GM21360 (cell line): ENCODE results near the gene NUSAP1.
"Not testable (repeated sequence)": the region's sequence is repeated elsewhere in the genome, so short reads cannot be mapped to it uniquely, and the experiment has no call there.

Experiments used
- ATAC-seq: cut with Tn5 transposase; IDR thresholded peaks from one replicate; pipeline ENCODE4 v1.9.1; 2021; ENCODE audit warnings: mild to moderate bottlenecking, moderate library complexity; ENCODE audit not compliant: unreplicated experiment

Gene NUSAP1

GRCh38 chr15:41332194-41333025 is at the start of gene NUSAP1, which contains the start of gene OIP5:
NUSAP1 (plus strand) TSS chr15:41332881; CDS start chr15:41332958, 77 bp downstream.
OIP5 (minus strand) TSS chr15:41332591; CDS start chr15:41332561, 30 bp downstream.
- ATAC-seq = peak; percentile 86

DNA sequence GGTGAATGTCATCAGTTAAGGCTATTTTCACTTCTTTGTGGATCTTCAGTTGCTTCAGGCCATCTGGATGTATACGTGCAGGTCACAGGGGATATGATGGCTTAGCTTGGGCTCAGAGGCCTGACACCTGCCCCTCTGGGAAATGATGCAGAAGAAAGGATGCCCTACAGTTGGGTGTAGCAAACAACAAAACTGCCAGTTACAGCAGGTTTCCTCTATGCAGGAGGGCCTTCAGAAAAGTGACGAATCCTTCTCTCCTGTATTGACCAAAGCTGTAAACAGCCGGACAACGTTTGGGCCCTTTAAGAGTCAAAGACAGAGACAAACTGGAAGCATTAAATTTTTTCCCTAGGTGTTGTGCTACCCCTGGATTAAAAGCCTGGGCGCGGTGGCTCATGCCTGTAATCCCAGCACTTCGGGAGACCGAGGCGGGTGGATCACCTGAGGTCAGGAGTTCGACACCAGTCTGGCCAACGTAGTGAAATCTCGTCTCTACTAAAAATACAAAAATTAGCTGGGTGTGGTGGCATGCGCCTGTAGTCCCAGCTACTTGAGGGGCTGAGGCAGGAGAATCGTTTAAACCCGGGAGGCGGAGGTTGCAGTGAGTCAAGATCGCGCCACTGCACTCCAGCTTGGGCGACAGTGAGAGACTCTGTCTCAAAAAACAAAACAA is 49.6 kb upstream of the NUSAP1 start:
- ATAC-seq = not testable (repeated sequence)

GRCh38 chr15:41283653-41284426 is 48.8 kb upstream of the NUSAP1 start:
- peak; percentile 94 for ATAC-seq

DNA sequence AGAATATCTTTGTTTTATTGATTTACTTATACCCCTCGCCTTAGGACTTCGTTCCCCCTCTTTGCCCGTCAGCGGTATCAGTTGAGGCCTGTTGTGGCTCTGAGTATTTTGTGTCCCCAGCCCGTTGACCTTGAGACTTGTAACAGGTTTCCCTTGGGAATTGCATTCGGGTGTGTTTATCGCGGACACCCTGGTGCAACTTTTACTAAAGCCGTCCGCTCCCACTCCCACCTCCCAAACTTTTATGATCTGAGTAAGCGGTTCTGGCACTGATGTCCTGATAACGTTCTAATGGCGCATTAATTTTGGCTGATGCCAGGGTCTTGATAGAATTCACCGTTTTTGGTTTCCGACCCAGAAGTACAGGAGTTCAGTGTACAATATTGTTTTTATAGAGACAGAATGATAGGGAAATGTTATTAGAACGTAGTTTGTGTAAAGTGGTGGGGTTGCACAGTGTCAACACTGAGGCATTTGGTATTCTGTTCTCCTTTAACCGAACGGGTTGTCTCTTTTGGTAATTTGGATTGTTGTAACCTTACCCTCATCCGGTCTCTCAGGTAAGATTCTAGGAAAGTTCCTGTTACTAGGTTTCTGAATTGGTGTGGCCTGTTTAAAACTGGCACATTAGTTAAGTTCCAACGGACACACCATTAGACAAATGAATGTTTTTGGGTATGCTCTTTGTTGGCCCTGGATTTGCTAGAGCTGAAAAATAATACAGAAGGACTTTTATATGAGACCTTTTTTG is 48.1 kb upstream of the NUSAP1 start:
- ATAC-seq = peak; percentile 10

DNA sequence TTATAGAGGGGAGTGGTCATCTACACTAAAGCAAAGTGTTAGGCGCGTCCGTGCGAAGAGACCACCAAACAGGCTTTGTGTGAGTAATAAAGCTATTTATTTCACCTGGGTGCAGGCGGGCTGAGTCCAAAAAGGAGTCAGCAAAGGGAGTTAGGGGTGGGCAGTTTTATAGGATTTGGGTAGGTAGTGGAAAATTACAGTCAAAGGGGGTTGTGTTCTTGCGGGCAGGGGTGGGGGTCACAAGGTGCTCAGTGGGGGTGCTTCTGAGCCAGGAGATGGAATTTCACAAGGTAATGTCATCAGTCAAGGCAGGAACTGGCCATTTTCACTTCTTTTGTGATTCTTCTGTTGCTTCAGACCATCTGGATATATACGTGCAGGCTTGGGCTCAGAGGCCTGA is 47.4 kb upstream of the NUSAP1 start:
- no peak for ATAC-seq

DNA sequence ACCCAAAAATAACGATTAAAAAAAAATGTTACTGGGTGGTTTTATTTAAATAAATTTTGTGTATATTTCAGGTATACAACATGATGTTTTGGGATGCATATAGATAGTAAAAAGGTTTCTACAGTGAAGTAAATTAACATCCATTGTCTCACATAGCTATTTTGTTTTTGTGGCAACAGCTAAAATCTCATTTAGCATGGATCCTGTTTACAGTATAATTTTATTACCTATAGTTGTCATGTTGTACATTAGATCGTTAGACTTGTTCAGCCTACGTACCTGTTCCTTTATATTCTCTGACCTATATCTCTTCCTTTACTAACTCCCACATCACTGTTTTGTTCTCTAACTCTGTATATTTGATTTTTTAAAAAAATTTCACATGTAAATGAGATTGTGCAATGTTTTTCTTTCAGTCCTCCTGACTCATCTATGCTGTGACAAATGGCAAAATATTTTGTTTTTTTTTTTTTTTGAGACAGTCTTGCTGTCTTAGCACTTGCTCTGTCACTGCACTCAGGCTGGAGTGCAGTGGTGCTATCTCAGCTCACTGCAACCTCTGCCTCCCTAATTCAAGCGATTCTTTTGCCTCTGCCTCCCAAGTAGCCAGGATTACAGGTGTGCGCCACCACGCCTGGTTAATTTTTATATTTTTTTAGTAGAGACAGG is 45.9 kb upstream of the NUSAP1 start:
- no peak for ATAC-seq

DNA sequence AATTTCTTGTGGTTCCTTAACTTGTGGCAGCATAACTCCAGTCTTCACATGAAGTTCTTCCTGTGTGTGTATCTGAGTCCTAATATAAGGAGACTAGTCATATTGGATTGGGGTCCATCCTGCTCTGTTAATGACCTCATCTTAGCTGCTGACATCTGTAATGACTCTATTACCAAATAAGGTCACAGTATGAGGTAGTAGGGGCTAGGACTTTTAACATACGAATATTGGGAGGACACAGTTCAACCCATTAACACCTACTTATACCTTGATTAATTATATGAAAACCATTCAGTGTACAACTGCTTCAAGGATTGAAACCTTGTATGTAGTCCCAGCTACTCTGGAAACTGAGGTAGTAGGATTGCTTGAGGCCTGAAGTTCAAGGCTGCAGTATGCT is 44.2 kb upstream of the NUSAP1 start:
- ATAC-seq = no peak

- no peak for ATAC-seq
These were observed 42.7 kb upstream of the NUSAP1 start for GRCh38 chr15:41289953-41290352.

- ATAC-seq = peak; percentile 46
These were observed 41.5 kb upstream of the NUSAP1 start for GRCh38 chr15:41291065-41291631.

GRCh38 chr15:41292521-41292920 is 40.2 kb upstream of the NUSAP1 start:
- no peak for ATAC-seq

DNA sequence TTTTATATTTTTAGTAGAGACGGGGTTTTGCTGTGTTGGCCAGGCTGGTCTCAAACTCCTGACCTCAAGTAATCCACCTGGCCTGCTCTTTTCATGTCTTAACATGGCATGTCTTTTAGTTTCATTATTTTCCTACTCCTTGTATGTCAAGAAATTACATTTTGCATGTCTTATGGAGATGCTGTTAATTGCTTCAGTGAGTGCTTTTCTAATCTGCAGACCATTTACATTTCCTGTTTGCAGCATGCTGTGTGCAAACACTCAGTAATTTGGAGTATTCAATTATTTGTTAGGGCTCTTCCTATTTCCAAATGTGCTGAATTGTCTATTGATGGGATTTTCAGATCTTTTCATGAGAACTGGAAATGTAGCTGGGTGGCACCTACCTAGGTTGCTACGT is 31.5 kb upstream of the NUSAP1 start:
- ATAC-seq = not testable (repeated sequence)

GRCh38 chr15:41301587-41301986 is 31.1 kb upstream of the NUSAP1 start:
- ATAC-seq = no peak

DNA sequence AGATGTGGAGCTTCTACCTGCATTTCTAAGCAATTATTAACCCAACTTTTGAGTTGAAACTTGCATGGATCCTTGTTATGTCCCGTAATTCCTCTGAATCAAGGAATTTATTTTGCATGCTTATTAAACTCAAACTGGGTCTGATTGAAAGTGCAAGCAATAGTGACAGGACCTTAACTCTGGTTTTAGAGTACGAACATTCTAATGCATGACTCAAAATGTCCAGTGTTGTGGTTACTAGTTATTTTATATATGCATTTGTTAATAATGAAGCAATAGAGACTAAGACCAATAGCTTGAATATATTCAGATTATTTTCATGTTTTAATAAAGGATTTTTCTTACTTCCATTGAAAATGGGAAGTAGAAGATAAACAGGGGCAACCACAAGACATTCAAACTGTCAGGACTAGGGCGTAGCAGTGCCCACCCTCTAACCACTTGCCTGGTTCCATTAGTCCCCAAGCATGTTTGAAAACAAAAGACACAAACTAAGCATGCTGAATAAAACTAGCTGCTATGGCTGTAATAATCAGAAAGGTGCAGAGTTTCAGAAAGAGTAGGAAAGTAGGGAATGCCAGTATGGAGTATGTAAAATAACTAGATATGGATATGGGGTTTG is 28.4 kb upstream of the NUSAP1 start:
- ATAC-seq = no peak

- ATAC-seq = no peak
These were observed 25.0 kb upstream of the NUSAP1 start for GRCh38 chr15:41307679-41308078.

GRCh38 chr15:41309226-41309905 is 23.3 kb upstream of the NUSAP1 start:
- no peak for ATAC-seq

GRCh38 chr15:41320805-41321330 is 11.8 kb upstream of the NUSAP1 start:
- ATAC-seq = not testable (repeated sequence)

DNA sequence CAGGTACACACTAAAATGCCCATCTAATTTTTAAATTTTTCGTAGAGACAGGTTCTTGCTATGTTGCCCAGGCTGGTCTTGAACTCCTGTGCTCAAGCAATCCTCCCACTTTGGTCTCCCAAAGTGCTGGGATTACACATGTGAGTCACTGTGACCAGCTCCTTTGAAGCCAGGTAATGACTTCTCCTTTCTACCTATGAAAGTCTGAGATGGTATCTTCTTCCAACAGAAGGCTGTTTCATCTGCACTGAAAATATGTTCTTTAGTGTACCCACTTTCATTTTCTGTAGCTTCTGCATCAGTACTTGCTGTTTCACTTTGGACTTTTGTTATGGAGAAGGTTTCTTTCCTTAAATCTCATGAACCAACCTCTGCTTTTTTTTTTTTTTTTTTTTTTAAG is 9.1 kb upstream of the NUSAP1 start:
- ATAC-seq = no peak

DNA sequence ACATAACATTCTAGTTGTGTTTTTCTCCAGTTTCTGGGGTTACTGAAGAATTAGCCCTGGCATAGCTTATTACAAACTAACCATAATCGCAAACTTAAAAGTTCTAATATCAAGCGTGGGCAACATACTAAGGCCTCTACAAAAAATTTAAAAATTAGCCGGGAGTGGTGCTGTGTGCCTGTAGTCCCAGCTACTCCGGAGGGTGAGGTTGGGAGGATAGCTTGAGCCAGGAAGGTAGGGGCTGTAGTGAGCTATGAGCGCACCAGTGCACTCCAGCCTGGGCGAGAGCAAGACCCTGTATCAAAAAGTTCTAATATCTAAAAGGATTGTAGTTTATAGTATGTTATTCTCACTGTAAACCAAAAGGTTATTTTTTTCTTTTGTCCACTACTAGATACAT is 1.4 kb upstream of the NUSAP1 start:
- ATAC-seq = no peak

- ATAC-seq = no peak
These were observed 868 bp upstream of the NUSAP1 start for GRCh38 chr15:41331833-41332193.
